ENCODE data around the gene POR. TPM values are rescaled to one million over a fixed set of nuclear protein-coding genes. Genes with fewer than 3 reads are reported as not detected.

The POR gene
- total and polyA plus RNA-seq, 2 of the 8 experiments (the other 6 are each of a cell fraction or from before 2014, with no cell fraction given): 98.7 to 144 TPM

DNA sequence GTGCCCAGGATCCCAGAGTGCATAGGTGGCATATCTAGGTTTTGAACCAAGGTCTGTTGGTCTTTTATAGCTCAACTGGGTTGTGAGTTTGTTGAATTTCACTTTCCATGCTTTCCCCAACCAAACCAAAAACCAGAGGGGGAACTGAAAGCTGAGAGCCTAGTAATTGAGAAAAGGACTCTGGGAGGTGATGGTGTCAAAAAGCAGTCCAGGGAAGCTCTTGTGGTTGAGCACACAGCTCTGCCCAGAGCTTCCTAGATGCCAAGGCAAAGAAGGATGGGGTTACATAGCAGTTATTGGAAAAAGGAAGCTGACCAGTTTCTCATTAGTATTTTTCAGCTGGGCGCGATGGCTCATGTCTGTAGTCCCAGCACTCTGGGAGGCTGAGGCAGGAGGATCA, 9.9 kb downstream of the POR start:
- Histone ChIP-seq H2BK12ac (ENCODE audit: low read depth, low read length) (no peak overlapping the region), H4K91ac (replicated peaks; ENCODE audit: insufficient read length, low read length) (no peak overlapping the region), H3K56ac (replicated peaks; ENCODE audit: insufficient read length, low read depth, low read length) (no peak overlapping the region), H2BK15ac (ENCODE audit: low read length) (no peak overlapping the region), H3K4me3 (ENCODE audit: extremely low read depth in 1 of 4, insufficient read depth in 2 of 4, low read depth in 3 of 4, low read length in 4 of 4) (no peak overlapping the region), H3K79me1 (ENCODE audit: low read depth, low read length) (peaks cover 25% of the 10 kb centered on the region), H2BK20ac (ENCODE audit: low read length) (no peak overlapping the region), H3K23ac (ENCODE audit: insufficient read length) (no peak overlapping the region), H3K9ac (replicated peaks in 1 of 4; ENCODE audit: extremely low read depth in 1 of 4, low read depth in 3 of 4, low read length in 3 of 4) (no peak overlapping the region), H3K23me2 (ENCODE audit: low read depth, low read length) (0 out of 2 replicates have a peak, but pooled peaks cover 2% of the 10 kb centered on the region), H3K4ac (replicated peaks; ENCODE audit: insufficient read length, low read depth, low read length) (no peak overlapping the region), H2BK5ac (ENCODE audit: low read depth, low read length) (no peak overlapping the region), H3K18ac (ENCODE audit: extremely low read depth, low read length) (no peak overlapping the region), H4K8ac (ENCODE audit: extremely low read depth, insufficient read depth, low read length) (no peak overlapping the region), H2AFZ (ENCODE audit: low read length) (no peak overlapping the region), H2AK5ac (ENCODE audit: low read depth, low read length) (no peak overlapping the region), H3K79me2 (ENCODE audit: control insufficient read depth in 1 of 2, insufficient read depth in 2 of 2, low read length in 2 of 2) (peaks cover 30 to 83% of the 10 kb centered on the region in 2 experiments), H3K27ac (ENCODE audit: low read depth, low read length) (no peak overlapping the region), H3K4me2 (ENCODE audit: insufficient read depth in 1 of 2, low read depth in 2 of 2, low read length in 2 of 2) (no peak overlapping the region), H4K20me1 (replicated peaks in 1 of 2; ENCODE audit: control insufficient read depth in 1 of 2, insufficient read depth in 2 of 2, low read length in 2 of 2) (peaks cover 11 to 29% of the 10 kb centered on the region in 2 experiments), H3K4me1 (replicated peaks in 1 of 4; ENCODE audit: control insufficient read depth in 3 of 4, insufficient read depth in 4 of 4, low read length in 3 of 4) (peaks cover 0 to 2% (median 0%) of the 10 kb centered on the region in 4 experiments; a peak in 2 of 7 replicates), H4K5ac (ENCODE audit: insufficient read length, low read depth, low read length) (no peak overlapping the region), H3K27me3 (replicated peaks in 1 of 4; ENCODE audit: control insufficient read depth in 3 of 4, extremely low read depth in 1 of 4, insufficient read depth in 3 of 4, low read length in 3 of 4) (no peaks in the 10 kb centered on the region), H3K9me3 (ENCODE audit: insufficient read depth in 2 of 2, low read depth in 1 of 2, low read length in 1 of 2) (no peaks in the 10 kb centered on the region), H3K14ac (ENCODE audit: insufficient read length) (no peak overlapping the region), H2BK120ac (replicated peaks; ENCODE audit: low read depth, low read length) (no peak overlapping the region), H3K36me3 (ENCODE audit: control insufficient read depth in 2 of 4, insufficient read depth in 4 of 4, low read length in 3 of 4) (peaks cover 0 to 3% (median 1%) of the 10 kb centered on the region in 4 experiments; a peak in 3 of 8 replicates)
- DNase-seq (ENCODE audit: low read depth in 1 of 2, low spot score in 2 of 2) (no peak), FAIRE-seq (no peak)
- 100% methylated on average over 2 of the region's 2 CpGs; no CpG with 5 or more reads in 1 of the 2 experiments for WGBS, 2 experiments (ENCODE audit: extremely low coverage in 1 of 2, insufficient coverage in 1 of 2, insufficient read length in 1 of 2, insufficient replicate concordance in 2 of 2, low coverage in 1 of 2, low lambda C conversion rate in 2 of 2, missing lambda C conversion rate in 1 of 2)
- POLR2A ChIA-PET (ENCODE audit: partially characterized antibody): interaction anchor here (0.9 to 4.7 kb wide), 3 partner anchors 9 to 19 kb away, joined by 3 to 31 read pairs (median 3); partner anchors contain the start of gene POR
- CTCF ChIA-PET (ENCODE audit: partially characterized antibody): interaction anchor here (0.8 to 1.2 kb wide), 3 partner anchors 9 to 96 kb away, joined by 3 read pairs; no protein-coding TSS in a partner anchor
- TF ChIP-seq KDM4A (IDR thresholded peaks at IDR 0.05; ENCODE audit: low read depth, low read length, severe bottlenecking): no peak
- no peak for TF ChIP-seq POLR2A (IDR thresholded peaks at IDR 0.05; ENCODE audit: control extremely low read depth in 1 of 2, low read depth in 2 of 2, low read length in 2 of 2)
- no peak for TF ChIP-seq SP1 (IDR thresholded peaks at IDR 0.05; ENCODE audit: low read depth, low read length)
- TF ChIP-seq POLR2AphosphoS5 (IDR thresholded peaks at IDR 0.05; ENCODE audit: low read depth, low read length): no peak
- TF ChIP-seq ZNF274 (IDR thresholded peaks at IDR 0.05; ENCODE audit: borderline replicate concordance, extremely low read depth, low read length): no peak
- no peak for TF ChIP-seq TBP (IDR thresholded peaks at IDR 0.05; ENCODE audit: low read depth, low read length)
- TF ChIP-seq TAF1 (IDR thresholded peaks at IDR 0.05; ENCODE audit: low read depth, low read length): no peak
- TF ChIP-seq SIX5 (IDR thresholded peaks at IDR 0.05; ENCODE audit: low read depth, low read length): no peak
- no peak for TF ChIP-seq NANOG (IDR thresholded peaks at IDR 0.05; ENCODE audit: insufficient read depth, low read depth, low read length, poor library complexity, severe bottlenecking)
- TF ChIP-seq MAFK (IDR thresholded peaks at IDR 0.05; ENCODE audit: low read depth, low read length): no peak
- TF ChIP-seq CBX5 (IDR thresholded peaks at IDR 0.05; ENCODE audit: low read depth, low read length): no peak
- no peak for TF ChIP-seq GABPA (IDR thresholded peaks at IDR 0.05; ENCODE audit: borderline replicate concordance, insufficient read depth, low read length)
- no peak for TF ChIP-seq MAX (IDR thresholded peaks at IDR 0.05)
- no peak for TF ChIP-seq SP4 (IDR thresholded peaks at IDR 0.05; ENCODE audit: low read length)
